ENCODE measurements around the gene IHH.

IHH gene

DNA sequence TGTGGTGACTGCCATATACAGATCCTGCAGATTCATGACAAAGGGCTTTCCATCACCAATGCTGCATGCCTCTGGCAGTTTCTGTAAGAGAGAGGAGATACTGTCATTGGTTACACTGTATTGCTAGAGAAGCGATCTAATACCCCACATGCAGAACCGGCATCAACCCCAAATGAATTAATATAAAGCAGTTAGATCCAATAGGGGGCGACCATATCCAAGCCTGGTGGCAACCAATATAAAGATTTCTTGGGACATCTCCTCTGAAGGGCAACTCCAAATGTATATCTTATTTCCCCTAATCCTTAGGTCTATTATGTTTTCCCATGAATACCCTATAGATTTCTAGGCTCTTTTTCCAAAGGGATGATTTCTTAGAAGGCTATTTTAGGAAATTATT, 17.4 kb upstream of the IHH start:
- Histone ChIP-seq H3K9me3 (ENCODE audit: control extremely low read depth in 1 of 5, control insufficient read depth in 4 of 5, insufficient read depth in 2 of 5, low read depth in 1 of 5, low read length in 4 of 5) (no peaks in the 10 kb centered on the region), H3K27ac (ENCODE audit: insufficient read depth in 1 of 2, low read depth in 1 of 2, low read length in 2 of 2, poor library complexity in 1 of 2, severe bottlenecking in 2 of 2) (no peak overlapping the region), H3K36me3 (ENCODE audit: control insufficient read depth in 4 of 4, insufficient read depth in 4 of 4, low read length in 3 of 4) (peaks cover 6 to 34% (median 15%) of the 10 kb centered on the region in 4 experiments), H3K4me1 (ENCODE audit: control extremely low read depth in 1 of 4, control insufficient read depth in 4 of 4, insufficient read depth in 4 of 4, low read length in 3 of 4) (peaks cover 0 to 3% (median 1%) of the 10 kb centered on the region in 4 experiments), H3K27me3 (replicated peaks in 2 of 5; ENCODE audit: control insufficient read depth in 4 of 5, insufficient read depth in 5 of 5, low read length in 4 of 5) (no peaks in the 10 kb centered on the region), H3K4me3 (ENCODE audit: control insufficient read depth in 1 of 7, extremely low read depth in 1 of 7, insufficient read depth in 4 of 7, low read depth in 2 of 7, low read length in 6 of 7) (no peak overlapping the region)
- DNase-seq = no peak
- POLR2A ChIA-PET = no interaction called here
- WGBS (ENCODE audit: insufficient coverage) = 94% methylated on average over 2 of the region's 3 CpGs
- CTCF ChIA-PET = interaction anchor here (0.9 to 2.7 kb wide), 4 partner anchors 10 to 40 kb away, joined by 3 to 12 read pairs (median 6); no protein-coding TSS in a partner anchor

DNA sequence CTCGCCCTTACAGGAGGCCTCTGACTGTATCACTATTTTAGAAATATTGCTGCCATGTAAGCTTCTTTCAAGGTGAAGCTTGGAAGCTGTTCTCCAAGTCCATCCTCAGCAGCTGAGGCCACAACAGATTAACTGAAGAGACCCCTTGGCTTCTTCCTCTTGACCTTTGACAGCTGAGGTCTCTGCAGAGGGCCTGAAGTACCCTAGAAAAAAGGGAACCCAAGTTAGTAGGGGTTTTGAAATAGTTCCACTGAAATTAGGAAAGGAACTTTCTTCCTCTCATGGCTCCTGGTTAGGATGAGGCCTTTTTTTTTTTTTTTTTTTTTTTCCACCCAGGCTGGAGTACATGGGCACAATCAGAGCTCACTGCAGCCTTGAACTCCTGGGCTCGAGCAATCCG, 15.5 kb upstream of the IHH start:
- Histone ChIP-seq H3K4me1 (ENCODE audit: control extremely low read depth in 1 of 4, control insufficient read depth in 4 of 4, insufficient read depth in 4 of 4, low read length in 3 of 4) (no peaks in the 10 kb centered on the region), H3K27me3 (replicated peaks in 2 of 5; ENCODE audit: control insufficient read depth in 4 of 5, insufficient read depth in 5 of 5, low read length in 4 of 5) (no peaks in the 10 kb centered on the region), H3K27ac (ENCODE audit: insufficient read depth in 1 of 2, low read depth in 1 of 2, low read length in 2 of 2, poor library complexity in 1 of 2, severe bottlenecking in 2 of 2) (no peak overlapping the region), H3K4me3 (ENCODE audit: control insufficient read depth in 1 of 7, extremely low read depth in 1 of 7, insufficient read depth in 4 of 7, low read depth in 2 of 7, low read length in 6 of 7) (no peak overlapping the region), H3K36me3 (ENCODE audit: control insufficient read depth in 4 of 4, insufficient read depth in 4 of 4, low read length in 3 of 4) (peaks cover 6 to 34% (median 15%) of the 10 kb centered on the region in 4 experiments), H3K9me3 (ENCODE audit: control extremely low read depth in 1 of 5, control insufficient read depth in 4 of 5, insufficient read depth in 2 of 5, low read depth in 1 of 5, low read length in 4 of 5) (no peaks in the 10 kb centered on the region)
- ChIA-PET CTCF (interaction anchor here (0.7 to 25.1 kb wide), 11 partner anchors 9 to 78 kb away, joined by 3 to 336 read pairs (median 31); partner anchors contain the start of gene IHH), POLR2A (interaction anchor here (0.5 kb wide), 1 partner anchor 83 kb away, joined by 3 read pairs; no protein-coding TSS in a partner anchor)
- 90% methylated on average over 3 of the region's 3 CpGs for WGBS (ENCODE audit: insufficient coverage)
- DNase-seq = no peak

GRCh38 chr2:219073413-219074129, 12.8 kb upstream of the IHH start:
- no peaks in the 10 kb centered on the region for H3K27me3 ChIP-seq (replicated peaks in 2 of 5; ENCODE audit: control insufficient read depth in 4 of 5, insufficient read depth in 5 of 5, low read length in 4 of 5)
- CTCF ChIA-PET = interaction anchor here (0.6 to 25.1 kb wide), 24 partner anchors 9 to 388 kb away, joined by 3 to 336 read pairs (median 6); partner anchors contain the start of gene IHH
- H3K4me3 ChIP-seq (ENCODE audit: control insufficient read depth in 1 of 7, extremely low read depth in 1 of 7, insufficient read depth in 4 of 7, low read depth in 2 of 7, low read length in 6 of 7) = no peak overlapping the region
- peak; percentile 44 to 57 (median 50) for DNase-seq
- H3K27ac ChIP-seq (ENCODE audit: insufficient read depth in 1 of 2, low read depth in 1 of 2, low read length in 2 of 2, poor library complexity in 1 of 2, severe bottlenecking in 2 of 2) = no peak overlapping the region
- no peaks in the 10 kb centered on the region for H3K9me3 ChIP-seq (ENCODE audit: control extremely low read depth in 1 of 5, control insufficient read depth in 4 of 5, insufficient read depth in 2 of 5, low read depth in 1 of 5, low read length in 4 of 5)
- POLR2A ChIA-PET = no interaction called here
- peaks cover 6 to 34% (median 15%) of the 10 kb centered on the region in 4 experiments for H3K36me3 ChIP-seq (ENCODE audit: control insufficient read depth in 4 of 4, insufficient read depth in 4 of 4, low read length in 3 of 4)
- H3K4me1 ChIP-seq (ENCODE audit: control extremely low read depth in 1 of 4, control insufficient read depth in 4 of 4, insufficient read depth in 4 of 4, low read length in 3 of 4) = no peaks in the 10 kb centered on the region
- 50% methylated on average over 8 of the region's 14 CpGs for WGBS (ENCODE audit: insufficient coverage)

- POLR2A ChIA-PET = no interaction called here
- Histone ChIP-seq H3K4me1 (ENCODE audit: control extremely low read depth in 1 of 4, control insufficient read depth in 4 of 4, insufficient read depth in 4 of 4, low read length in 3 of 4) (no peaks in the 10 kb centered on the region), H3K27ac (ENCODE audit: insufficient read depth in 1 of 2, low read depth in 1 of 2, low read length in 2 of 2, poor library complexity in 1 of 2, severe bottlenecking in 2 of 2) (no peak overlapping the region), H3K4me3 (ENCODE audit: control insufficient read depth in 1 of 7, extremely low read depth in 1 of 7, insufficient read depth in 4 of 7, low read depth in 2 of 7, low read length in 6 of 7) (no peak overlapping the region), H3K36me3 (ENCODE audit: control insufficient read depth in 4 of 4, insufficient read depth in 4 of 4, low read length in 3 of 4) (peaks cover 6 to 34% (median 13%) of the 10 kb centered on the region in 4 experiments), H3K27me3 (replicated peaks in 2 of 5; ENCODE audit: control insufficient read depth in 4 of 5, insufficient read depth in 5 of 5, low read length in 4 of 5) (no peaks in the 10 kb centered on the region), H3K9me3 (ENCODE audit: control extremely low read depth in 1 of 5, control insufficient read depth in 4 of 5, insufficient read depth in 2 of 5, low read depth in 1 of 5, low read length in 4 of 5) (no peaks in the 10 kb centered on the region)
- CTCF ChIA-PET = interaction anchor here (0.6 to 25.1 kb wide), 25 partner anchors 8 to 389 kb away, joined by 3 to 336 read pairs (median 5); partner anchors contain the start of gene IHH
- 100% methylated on average over 5 of the region's 9 CpGs for WGBS (ENCODE audit: insufficient coverage)
- DNase-seq = no peak
Measured at GRCh38 chr2:219072741-219073250, 12.1 kb upstream of the IHH start.

- ChIA-PET CTCF (interaction anchor here (0.9 to 25.1 kb wide), 16 partner anchors 8 to 332 kb away, joined by 3 to 336 read pairs (median 9); partner anchors contain the start of gene IHH), POLR2A (no interaction called here)
- Histone ChIP-seq H3K9me3 (ENCODE audit: control extremely low read depth in 1 of 5, control insufficient read depth in 4 of 5, insufficient read depth in 2 of 5, low read depth in 1 of 5, low read length in 4 of 5) (no peaks in the 10 kb centered on the region), H3K27me3 (replicated peaks in 2 of 5; ENCODE audit: control insufficient read depth in 4 of 5, insufficient read depth in 5 of 5, low read length in 4 of 5) (peaks cover 0 to under 1% (median 0%) of the 10 kb centered on the region in 5 experiments), H3K4me3 (ENCODE audit: control insufficient read depth in 1 of 7, extremely low read depth in 1 of 7, insufficient read depth in 4 of 7, low read depth in 2 of 7, low read length in 6 of 7) (no peak overlapping the region), H3K36me3 (ENCODE audit: control insufficient read depth in 4 of 4, insufficient read depth in 4 of 4, low read length in 3 of 4) (peaks cover 0 to 20% (median 9%) of the 10 kb centered on the region in 4 experiments), H3K4me1 (ENCODE audit: control extremely low read depth in 1 of 4, control insufficient read depth in 4 of 4, insufficient read depth in 4 of 4, low read length in 3 of 4) (no peaks in the 10 kb centered on the region), H3K27ac (ENCODE audit: insufficient read depth in 1 of 2, low read depth in 1 of 2, low read length in 2 of 2, poor library complexity in 1 of 2, severe bottlenecking in 2 of 2) (no peak overlapping the region)
- DNase-seq = no peak
- WGBS (ENCODE audit: insufficient coverage) = 89% methylated on average over 4 of the region's 6 CpGs
Measured at GRCh38 chr2:219071131-219071816, 10.6 kb upstream of the IHH start.

GRCh38 chr2:219065484-219065883, 4.8 kb upstream of the IHH start:
- DNase-seq = no peak
- H3K9me3 ChIP-seq (ENCODE audit: control extremely low read depth in 1 of 5, control insufficient read depth in 4 of 5, insufficient read depth in 2 of 5, low read depth in 1 of 5, low read length in 4 of 5) = no peaks in the 10 kb centered on the region
- H3K36me3 ChIP-seq (ENCODE audit: control insufficient read depth in 4 of 4, insufficient read depth in 4 of 4, low read length in 3 of 4) = no peaks in the 10 kb centered on the region
- no peak overlapping the region for H3K4me3 ChIP-seq (ENCODE audit: control insufficient read depth in 1 of 7, extremely low read depth in 1 of 7, insufficient read depth in 4 of 7, low read depth in 2 of 7, low read length in 6 of 7)
- POLR2A ChIA-PET = no interaction called here
- 100% methylated on average over 1 of the region's 1 CpG for WGBS (ENCODE audit: insufficient coverage)
- H3K27me3 ChIP-seq (replicated peaks in 2 of 5; ENCODE audit: control insufficient read depth in 4 of 5, insufficient read depth in 5 of 5, low read length in 4 of 5) = peaks cover 0 to 46% (median 29%) of the 10 kb centered on the region in 5 experiments
- H3K4me1 ChIP-seq (ENCODE audit: control extremely low read depth in 1 of 4, control insufficient read depth in 4 of 4, insufficient read depth in 4 of 4, low read length in 3 of 4) = peaks cover 0 to 9% (median 6%) of the 10 kb centered on the region in 4 experiments
- H3K27ac ChIP-seq (ENCODE audit: insufficient read depth in 1 of 2, low read depth in 1 of 2, low read length in 2 of 2, poor library complexity in 1 of 2, severe bottlenecking in 2 of 2) = no peak overlapping the region
- CTCF ChIA-PET = interaction anchor here (0.7 to 25.1 kb wide), 4 partner anchors 7 to 55 kb away, joined by 3 to 336 read pairs (median 18); no protein-coding TSS in a partner anchor

Data from common myeloid progenitor, CD34-positive (primary cell).